ENCODE measurements around the gene NHLRC2. TPM values are rescaled to one million over a fixed set of nuclear protein-coding genes. Genes with fewer than 3 reads are reported as not detected.
A peak's percentile ranks its signal among the peaks of the same experiment; 100 is the strongest.

Gene NHLRC2
- total RNA-seq, 6 experiments from 2014 or later, result 24.0 to 27.4 (median 25.9) TPM

DNA sequence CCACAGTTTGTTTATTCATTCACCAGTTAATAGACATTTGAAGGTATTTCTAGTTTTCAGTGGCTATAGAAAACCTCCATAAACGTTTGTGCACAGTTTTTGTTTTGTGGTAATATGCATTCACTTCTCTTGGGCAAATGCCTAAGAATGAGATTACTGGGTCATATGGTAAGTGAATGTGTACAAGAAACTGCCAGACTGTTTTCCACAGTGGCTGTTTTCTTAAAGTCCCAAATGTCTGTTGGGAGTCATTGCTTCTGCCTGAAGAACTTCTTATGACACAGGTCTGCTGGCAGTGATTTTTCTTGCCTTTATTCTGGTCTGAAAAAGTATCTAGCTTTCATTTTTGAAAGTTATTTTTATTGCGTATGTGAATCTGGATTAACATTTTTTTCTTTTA, 35.5 kb downstream of the NHLRC2 start:
- Mint-ChIP-seq H3K4me3 (no peak overlapping the region), H3K27me3 (ENCODE audit: insufficient read depth) (peaks cover 2% of the 10 kb centered on the region; the same call in 1 of the 2 replicates), H3K9me3 (no peaks in the 10 kb centered on the region), H3K4me1 (ENCODE audit: low read depth) (peaks cover 29% of the 10 kb centered on the region), H3K27ac (no peak overlapping the region), H3K36me3 (ENCODE audit: low read depth) (peaks cover 34% of the 10 kb centered on the region)
- TF ChIP-seq, protein P1, sequence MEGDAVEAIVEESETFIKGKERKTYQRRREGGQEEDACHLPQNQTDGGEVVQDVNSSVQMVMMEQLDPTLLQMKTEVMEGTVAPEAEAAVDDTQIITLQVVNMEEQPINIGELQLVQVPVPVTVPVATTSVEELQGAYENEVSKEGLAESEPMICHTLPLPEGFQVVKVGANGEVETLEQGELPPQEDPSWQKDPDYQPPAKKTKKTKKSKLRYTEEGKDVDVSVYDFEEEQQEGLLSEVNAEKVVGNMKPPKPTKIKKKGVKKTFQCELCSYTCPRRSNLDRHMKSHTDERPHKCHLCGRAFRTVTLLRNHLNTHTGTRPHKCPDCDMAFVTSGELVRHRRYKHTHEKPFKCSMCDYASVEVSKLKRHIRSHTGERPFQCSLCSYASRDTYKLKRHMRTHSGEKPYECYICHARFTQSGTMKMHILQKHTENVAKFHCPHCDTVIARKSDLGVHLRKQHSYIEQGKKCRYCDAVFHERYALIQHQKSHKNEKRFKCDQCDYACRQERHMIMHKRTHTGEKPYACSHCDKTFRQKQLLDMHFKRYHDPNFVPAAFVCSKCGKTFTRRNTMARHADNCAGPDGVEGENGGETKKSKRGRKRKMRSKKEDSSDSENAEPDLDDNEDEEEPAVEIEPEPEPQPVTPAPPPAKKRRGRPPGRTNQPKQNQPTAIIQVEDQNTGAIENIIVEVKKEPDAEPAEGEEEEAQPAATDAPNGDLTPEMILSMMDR (IDR thresholded peaks at IDR 0.05), result no peak
- DNase-seq, result no peak

DNA sequence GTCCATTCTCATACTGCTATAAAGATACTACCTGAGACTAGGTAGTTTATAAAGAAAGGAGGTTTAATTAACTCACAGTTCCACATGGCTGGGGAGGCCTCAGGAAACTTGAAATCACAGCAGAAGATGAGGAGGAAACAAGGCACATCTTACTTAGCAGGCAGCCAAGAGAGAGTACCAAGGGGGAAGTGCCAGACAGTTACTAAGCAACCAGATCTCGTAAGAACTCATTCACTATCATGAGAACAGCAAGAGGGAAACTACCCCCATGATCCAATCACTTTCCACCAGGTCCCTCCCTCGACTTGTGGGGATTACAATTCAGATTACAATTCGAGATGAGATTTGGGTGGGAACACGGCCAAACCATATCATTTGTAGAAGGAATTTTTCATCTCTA, 36.3 kb downstream of the NHLRC2 start:
- H3K9me3 Mint-ChIP-seq, result no peaks in the 10 kb centered on the region
- DNase-seq, result no peak
- H3K4me1 Mint-ChIP-seq (ENCODE audit: low read depth), result peaks cover 37% of the 10 kb centered on the region
- H3K4me3 Mint-ChIP-seq, result no peak overlapping the region
- H3K36me3 Mint-ChIP-seq (ENCODE audit: low read depth), result peaks cover 34% of the 10 kb centered on the region
- no peak overlapping the region for H3K27ac Mint-ChIP-seq
- TF ChIP-seq, protein P1 (IDR thresholded peaks at IDR 0.05), result no peak
- H3K27me3 Mint-ChIP-seq (ENCODE audit: insufficient read depth), result peaks cover 2% of the 10 kb centered on the region; the same call in 1 of the 2 replicates

DNA sequence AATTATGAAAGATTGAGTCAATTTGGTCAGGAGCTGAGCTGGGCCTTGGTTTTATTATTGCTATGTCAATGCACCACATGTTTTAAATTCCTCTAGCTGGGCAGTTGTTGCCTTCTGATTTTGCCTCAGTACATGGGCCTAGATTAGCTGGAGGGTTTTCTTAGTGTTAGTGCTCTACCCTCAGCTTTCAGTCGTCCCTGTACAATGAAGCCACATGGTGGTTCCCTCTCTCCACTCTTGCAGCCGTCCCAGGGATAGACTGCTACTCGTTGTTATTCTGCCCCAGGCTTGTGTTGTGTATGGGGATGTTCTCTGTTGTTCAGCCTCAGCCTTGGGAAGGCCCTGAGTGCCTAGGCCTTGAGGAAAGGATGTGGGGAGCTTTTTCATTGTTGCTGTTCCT, 37.0 kb downstream of the NHLRC2 start:
- TF ChIP-seq, protein P1 (IDR thresholded peaks at IDR 0.05), result no peak; the same call in 1 of the 2 replicates
- Mint-ChIP-seq H3K36me3 (ENCODE audit: low read depth) (peaks cover 28% of the 10 kb centered on the region), H3K4me3 (no peak overlapping the region), H3K27ac (peak overlapping the region; percentile 40; the same call in 1 of the 2 replicates), H3K27me3 (ENCODE audit: insufficient read depth) (peaks cover 2% of the 10 kb centered on the region; the same call in 1 of the 2 replicates), H3K9me3 (no peaks in the 10 kb centered on the region), H3K4me1 (ENCODE audit: low read depth) (peaks cover 37% of the 10 kb centered on the region)
- DNase-seq, result peak; percentile 11

DNA sequence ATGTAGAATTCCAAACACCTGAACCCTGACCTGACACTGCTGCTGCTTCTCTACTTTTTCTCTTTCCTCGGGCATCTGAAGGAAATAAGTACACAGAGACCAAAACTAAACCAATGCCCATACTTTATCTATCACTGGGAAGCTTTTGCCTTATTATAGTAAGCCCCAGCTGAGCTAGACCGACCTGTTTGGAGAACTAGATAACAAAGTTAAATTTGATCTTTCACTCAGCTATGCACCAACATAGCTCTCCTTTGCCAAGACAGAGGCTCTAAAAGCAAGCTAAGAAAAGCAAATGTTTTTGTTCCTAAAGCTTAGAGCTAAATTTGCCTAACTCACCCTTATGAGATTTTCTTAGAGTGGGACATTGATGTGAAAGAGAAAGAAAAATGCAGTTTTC, 39.1 kb downstream of the NHLRC2 start:
- H3K4me1 Mint-ChIP-seq (ENCODE audit: low read depth), result peaks cover 52% of the 10 kb centered on the region
- H3K9me3 Mint-ChIP-seq, result no peaks in the 10 kb centered on the region
- H3K4me3 Mint-ChIP-seq, result no peak overlapping the region
- H3K36me3 Mint-ChIP-seq (ENCODE audit: low read depth), result peaks cover 15% of the 10 kb centered on the region
- no peak overlapping the region for H3K27ac Mint-ChIP-seq
- peaks cover 2% of the 10 kb centered on the region; the same call in 1 of the 2 replicates for H3K27me3 Mint-ChIP-seq (ENCODE audit: insufficient read depth)
- DNase-seq, result no peak
- TF ChIP-seq, protein P1 (IDR thresholded peaks at IDR 0.05), result no peak

DNA sequence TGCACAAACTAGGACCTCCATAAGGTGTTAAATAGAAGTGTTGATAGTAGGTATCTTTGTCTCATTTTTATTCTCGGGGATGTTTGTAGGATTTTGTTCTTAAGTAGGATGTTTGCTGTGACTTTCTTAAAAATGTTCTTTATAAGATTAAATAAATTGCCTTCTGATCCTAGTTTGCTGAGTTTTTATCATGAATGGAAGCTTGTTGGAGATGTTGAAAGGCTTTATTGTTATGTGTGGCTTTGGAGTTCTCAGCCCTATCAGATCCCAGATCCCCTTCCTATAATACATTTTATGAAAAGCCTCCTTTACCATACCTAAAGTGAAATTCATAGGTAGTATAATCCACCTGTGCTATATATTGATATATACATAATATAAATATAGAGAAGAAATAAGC, 40.1 kb downstream of the NHLRC2 start:
- H3K4me1 Mint-ChIP-seq (ENCODE audit: low read depth), result peaks cover 57% of the 10 kb centered on the region
- TF ChIP-seq, protein P1 (IDR thresholded peaks at IDR 0.05), result no peak
- H3K27ac Mint-ChIP-seq, result no peak overlapping the region
- peaks cover 2% of the 10 kb centered on the region; the same call in 1 of the 2 replicates for H3K27me3 Mint-ChIP-seq (ENCODE audit: insufficient read depth)
- H3K9me3 Mint-ChIP-seq, result no peaks in the 10 kb centered on the region
- peaks cover 21% of the 10 kb centered on the region for H3K36me3 Mint-ChIP-seq (ENCODE audit: low read depth)
- no peak for DNase-seq
- H3K4me3 Mint-ChIP-seq, result no peak overlapping the region
